ENCODE data around the gene TNNI2.

Gene TNNI2

DNA sequence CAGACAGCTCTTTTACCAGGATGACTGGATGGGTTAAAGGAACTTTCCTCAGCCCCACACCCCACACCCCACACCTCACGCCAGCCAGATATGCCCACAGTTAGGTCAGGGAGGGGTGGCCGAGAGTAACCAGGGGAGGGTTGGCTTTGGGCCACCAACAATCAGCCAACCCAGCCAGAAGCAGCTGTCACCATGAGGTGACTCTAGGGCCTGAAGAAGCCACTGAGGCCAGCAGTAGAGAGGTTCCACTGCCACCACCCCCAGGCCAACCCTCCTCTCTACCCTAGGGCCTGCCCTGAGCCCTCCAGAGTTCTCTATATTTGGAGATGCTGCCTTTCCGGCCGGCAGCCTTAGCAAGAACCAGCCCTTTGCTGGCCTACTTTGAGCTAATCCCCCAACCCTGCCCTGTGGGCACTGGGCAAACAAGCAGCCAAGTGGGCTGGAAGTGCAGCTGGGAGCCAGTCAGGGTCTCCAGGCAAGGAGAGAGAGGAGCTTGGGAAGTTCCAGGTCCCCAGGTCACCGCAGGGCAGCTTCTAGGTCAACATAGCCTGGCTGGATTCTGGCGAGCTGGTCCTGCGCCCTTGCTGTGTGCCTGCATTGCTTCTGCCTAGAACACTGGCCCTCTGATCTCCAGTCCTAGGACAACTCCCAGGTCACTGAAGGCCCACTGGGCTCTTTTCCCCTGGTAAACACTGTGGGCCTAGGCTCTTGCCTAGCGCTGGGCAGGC lies 16.0 kb upstream of the TNNI2 start:
- DNase-seq = no peak

DNA sequence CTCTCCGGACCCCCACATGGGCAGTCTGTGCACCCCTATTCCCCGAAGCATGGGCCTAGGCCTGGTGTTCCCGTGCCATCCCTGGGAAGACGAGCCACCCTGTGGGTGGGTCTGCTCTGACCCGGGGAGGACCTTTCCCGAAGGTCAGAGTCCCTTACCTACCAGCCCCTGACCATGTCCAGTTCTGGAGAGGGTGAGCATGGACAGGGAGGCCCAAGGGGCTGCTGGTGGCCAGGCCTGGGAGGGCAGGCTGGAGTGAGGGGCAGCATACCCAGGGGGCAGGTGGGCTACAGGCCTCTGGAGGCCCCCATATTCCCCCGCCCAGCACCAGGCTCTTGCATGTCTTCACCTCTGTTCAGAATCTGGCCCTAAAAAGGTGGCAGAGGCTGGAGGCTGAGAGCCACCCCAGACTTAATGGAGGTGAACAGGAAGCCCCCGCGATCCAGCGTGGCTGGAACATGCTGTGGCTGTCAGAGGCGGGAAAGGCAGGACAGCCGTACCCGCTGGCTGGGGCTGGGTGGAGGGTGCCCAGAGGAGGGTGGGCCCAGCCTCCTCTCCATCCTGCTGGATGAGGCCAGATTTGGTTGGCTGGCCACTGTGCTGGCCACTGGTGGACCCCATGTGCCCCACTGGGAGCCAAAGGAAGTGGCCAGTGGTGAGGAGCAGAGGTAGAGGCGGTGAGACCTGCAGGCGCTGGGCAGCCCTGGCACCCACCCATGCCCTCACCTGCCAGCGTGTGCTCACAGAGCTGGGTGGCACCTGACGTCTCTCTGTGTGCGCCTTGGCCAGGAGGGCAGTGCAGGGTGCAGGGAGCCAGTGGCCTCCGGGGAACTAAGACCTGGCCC lies 15.2 kb upstream of the TNNI2 start:
- DNase-seq = no peak

DNA sequence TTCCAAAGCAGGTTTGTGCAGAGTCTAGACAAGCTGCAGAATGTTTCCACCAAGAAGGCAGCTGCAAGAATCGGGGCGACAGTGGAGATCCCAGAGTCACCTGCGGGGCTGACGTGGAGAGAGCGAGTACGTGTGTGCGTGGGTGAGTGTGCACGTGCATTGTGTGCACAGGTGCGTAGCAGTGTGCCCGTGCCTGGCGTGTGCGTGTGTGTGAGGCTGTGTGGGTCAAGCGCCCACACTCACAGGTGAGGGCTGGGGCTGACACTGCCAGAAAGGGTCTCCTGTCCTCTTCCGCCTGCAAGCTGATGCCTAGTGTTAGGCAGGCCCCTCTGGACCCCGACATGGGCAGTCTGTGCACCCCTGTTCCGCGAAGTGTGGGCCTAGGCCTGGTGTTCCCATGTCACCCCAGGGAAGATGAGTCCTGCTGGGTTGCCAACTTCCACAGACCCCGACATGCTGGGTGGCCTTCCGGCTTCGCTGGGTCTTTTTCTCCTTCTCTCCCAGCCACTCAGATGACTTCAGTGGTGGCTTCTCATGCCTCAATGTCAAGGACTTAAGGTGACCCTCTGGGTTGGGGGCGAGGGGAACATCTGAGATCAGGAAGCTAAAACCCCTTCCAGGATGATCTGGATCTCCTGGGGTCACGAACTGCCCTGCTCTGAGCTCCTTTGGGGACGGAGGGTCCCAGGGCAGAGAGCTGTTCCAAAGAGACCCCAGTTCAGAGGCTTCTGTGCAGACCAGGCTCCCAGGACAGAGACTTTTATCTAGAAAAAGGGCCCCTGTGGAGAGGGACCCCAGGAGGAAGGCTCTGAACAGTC lies 14.4 kb upstream of the TNNI2 start:
- DNase-seq = no peak

DNA sequence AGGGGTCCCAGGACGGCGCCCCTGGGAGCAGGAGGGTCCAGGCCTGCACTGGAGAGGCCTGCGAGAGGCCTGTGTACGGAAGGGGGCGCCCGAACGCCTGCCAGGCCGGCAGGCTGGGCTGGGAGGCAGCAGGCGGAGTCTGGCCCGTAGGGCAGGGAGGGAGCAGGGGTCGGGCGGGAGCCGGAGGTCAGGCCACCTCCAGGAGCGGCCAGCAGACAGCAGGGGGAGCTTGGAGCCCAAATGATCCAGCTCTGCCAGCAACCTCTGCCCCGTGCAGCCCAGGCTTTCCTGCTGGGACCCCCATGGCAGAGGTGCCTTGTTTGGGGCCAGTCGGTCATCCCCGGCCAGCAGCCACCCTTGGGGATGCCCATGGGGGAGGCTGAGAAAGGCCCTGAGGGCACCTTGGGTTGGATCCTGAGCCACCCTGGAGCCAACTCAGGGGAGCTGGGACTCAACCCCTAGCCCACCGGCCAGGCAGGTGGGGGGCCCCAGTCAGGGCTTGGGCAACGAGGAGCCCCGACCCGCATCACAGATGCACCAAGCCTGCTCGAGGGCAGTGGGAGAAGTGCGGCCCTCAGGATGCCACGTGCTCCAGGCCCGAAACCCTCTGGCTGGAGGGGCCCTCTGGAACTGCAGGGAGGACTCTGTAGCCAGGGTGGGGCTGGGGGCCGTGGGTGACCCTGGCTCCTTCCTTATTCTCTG lies 13.6 kb upstream of the TNNI2 start:
- DNase-seq = peak; percentile 61

DNA sequence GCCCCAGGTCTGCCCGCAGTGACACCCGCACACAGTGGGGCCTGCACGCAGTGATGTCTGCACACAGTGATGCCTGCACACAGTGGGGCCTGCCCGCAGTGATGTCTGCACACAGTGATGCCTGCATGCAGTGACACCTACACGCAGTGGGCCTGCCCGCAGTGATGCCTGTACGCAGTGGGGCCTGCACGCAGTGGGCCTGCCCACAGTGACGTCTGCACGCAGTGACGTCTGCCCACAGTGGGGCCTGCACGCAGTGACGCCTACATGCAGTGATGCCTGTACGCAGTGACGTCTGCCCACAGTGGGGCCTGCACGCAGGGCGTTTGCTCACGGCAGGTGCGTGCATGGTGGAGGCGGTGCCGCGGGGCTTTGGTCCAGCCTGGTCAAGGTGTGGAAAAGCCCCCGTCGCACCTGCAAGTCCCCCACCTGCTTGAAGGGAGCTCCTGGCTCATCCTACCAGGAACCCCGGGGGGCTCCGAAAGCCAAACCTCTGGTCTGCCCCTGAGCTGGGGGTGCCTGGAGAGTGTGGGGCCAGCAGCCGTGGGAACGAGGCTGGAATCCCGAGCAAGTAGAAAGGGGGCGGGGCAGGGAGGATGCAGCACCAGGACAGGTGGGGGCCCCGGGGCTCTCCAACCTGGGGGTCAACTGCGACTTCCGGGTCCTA lies 12.9 kb upstream of the TNNI2 start:
- DNase-seq = no peak

DNA sequence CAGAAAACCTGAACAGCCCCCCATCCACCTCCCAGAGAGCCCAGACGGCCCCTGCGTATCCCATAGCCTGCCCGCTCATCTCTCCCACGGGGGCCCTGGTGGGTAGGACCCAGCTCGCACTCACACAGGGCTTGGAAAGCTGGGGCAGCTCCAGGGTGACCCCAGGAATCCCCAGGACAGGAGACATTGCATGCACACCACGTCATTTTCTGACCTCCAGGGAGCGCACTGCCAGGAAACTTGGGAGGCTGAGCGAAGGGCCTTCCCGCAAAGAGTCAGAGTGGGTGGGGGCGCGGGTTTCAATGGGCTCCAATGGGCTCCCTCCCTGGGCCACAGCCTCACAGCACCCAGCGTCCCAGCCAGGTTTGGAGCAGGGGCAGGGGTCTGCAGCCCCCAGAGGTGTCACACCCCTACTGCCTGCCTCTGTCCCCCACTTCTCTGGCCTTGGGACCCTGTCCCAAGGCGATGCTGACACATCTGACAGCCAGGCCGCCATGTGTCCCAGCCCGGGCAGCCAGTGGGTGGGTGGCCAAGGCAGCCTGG lies 12.2 kb upstream of the TNNI2 start:
- DNase-seq = no peak

GRCh38 chr11:1827095-1827813 lies 11.5 kb upstream of the TNNI2 start:
- no peak for DNase-seq

- DNase-seq = no peak
Measured at GRCh38 chr11:1827931-1828330, 10.8 kb upstream of the TNNI2 start.

- no peak for DNase-seq
Measured at GRCh38 chr11:1828542-1828941, 10.2 kb upstream of the TNNI2 start.

DNA sequence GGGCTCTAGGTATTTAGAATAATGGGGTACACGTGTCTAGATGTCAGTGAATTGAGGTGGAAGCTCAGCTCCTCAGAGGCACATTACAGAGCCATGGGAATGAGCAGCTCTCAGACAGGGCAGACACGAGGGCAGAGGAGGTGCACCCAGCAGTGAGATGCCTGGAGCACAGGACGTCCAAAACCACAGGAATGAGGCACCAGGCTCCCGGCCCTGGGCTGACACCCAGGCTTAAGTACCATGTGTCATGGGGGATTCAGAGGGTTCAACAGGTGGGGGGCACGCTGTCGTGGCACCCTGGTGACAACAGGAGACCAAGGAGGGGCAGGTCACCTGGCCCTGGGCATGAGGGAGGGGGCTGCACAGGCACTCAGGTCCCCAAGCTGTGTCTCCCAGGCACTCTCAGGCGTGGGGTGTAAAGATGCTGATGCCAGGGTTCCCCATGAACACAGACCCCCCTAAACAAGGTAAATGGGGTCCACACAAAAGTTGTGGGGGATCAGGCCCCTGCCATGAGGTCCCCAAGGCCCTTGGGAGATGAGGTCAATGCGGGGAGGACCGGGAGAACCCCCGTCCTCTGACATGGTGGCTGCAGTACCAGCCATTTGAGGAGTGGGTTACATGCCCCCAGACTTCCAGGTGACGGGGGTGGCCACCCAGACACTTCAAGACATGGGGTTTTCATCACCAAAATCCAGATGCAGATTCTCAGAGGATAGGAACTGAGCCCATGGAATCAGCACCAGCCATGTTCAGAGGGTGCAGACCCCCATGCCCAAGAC lies 9.6 kb upstream of the TNNI2 start:
- DNase-seq = no peak

DNA sequence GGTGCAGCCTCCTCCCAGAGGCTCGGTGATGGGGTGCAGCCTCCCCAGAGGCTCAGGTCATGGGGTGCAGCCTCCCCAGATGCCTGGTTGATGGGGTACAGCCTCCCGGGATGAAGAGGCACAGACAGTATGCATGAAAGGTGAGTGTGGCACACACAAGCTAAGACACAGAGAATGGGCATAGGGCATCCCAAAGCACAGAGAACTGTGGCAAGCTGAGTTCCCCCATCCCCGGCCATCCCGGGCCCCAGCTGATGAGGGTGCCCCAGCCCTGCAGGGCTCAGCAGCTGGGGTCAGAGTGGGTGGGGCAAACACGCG lies 8.8 kb upstream of the TNNI2 start:
- no peak for DNase-seq

GRCh38 chr11:1830322-1831223 lies 8.2 kb upstream of the TNNI2 start:
- peak; percentile 54 for DNase-seq

DNA sequence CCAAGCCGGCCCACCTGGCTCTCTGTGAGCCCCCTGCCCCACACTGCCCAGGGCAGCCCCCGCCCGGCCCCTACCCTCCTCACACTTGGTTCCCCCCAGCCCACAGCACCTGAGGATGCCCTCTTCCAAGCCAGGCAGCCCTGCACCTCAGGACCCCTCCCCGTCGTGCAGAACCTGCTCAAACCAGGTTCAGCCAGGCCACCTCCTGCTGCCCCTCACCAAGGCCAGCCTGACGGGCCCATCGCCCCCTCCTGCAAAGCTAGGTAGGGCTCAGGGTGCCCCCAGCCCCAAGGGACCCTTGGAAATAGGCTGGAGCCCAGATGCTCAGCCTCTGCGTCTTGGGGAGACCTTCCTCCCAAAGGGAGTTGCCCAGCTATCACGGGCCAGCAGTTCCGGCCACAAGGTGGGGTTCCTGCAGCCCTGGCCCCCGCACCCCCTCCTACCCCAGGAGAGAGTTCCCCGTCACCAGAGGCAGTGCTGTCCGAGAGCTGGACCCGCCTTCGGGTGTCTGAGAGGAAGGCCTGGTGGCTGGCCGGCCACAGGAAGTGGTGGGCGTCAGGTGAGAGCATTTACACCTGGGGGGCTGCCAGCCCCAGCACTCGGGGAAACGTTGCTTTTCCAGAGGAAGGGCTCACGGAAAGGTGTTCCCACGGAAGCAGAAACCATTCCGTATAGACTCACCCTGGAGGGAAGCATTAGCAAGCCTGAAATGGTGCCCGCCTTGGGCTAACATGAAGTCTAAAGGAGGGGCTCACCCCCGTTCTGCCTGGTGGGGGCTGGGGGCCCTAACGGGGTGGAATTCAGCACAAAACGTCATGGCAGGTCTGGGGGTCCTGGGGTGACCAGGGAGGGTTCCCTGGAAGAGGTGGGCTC lies 7.2 kb upstream of the TNNI2 start:
- DNase-seq = no peak

DNA sequence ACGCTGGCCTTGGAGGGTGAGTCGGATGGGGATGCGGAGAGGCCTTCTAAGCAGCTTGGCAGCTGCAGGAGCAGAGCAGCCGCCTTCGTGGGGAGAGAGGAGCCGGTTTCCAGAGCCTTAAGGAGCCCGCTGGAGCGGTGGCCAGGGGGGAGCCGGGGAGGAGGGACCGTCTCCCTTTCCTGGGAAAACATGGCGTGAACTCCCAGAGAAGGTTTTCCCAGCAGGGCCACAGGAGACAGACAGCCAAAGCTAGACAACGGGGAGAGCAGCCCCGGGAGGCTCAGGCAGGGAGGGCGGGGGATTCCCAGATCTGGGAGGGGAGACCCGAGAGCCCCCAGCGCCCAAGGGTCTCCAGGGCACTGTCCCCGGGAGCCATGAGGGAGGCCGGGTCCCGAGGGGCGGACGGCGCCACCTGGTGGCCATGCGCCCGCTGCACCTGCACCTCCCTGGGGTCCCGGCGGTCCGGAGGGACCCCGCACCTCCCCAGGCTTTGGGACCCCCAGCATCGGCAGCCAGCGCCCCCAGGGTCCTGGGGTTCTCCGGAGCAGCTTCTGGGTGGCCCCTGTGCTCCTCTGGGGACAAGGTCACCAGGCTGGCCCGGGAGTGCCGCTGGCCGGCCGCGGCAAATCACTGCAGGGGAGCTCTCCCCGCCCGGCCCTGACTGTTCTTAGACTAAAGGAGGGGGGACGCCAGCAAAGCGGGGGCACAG lies 6.4 kb upstream of the TNNI2 start:
- DNase-seq = peak; percentile 94

GRCh38 chr11:1832920-1833295 lies 5.9 kb upstream of the TNNI2 start:
- DNase-seq = no peak

GRCh38 chr11:1834062-1834610 lies 4.6 kb upstream of the TNNI2 start:
- DNase-seq = no peak

All from activated CD8-positive, alpha-beta memory T cell treated with anti-CD3 and anti-CD28 coated beads, Interleukin-2, amount 50 U/mL, for 48 hours (primary cell).